ENCODE data around the gene AP1S2. TPM values are rescaled to one million over a fixed set of nuclear protein-coding genes. Genes with fewer than 3 reads are reported as not detected.

Gene AP1S2
- total RNA-seq (2022; extraction: Qiagen RNA extraction; ENCODE audit: low read depth): 13.9 to 21.6 TPM (median 20.7 TPM) in 5 replicates

DNA sequence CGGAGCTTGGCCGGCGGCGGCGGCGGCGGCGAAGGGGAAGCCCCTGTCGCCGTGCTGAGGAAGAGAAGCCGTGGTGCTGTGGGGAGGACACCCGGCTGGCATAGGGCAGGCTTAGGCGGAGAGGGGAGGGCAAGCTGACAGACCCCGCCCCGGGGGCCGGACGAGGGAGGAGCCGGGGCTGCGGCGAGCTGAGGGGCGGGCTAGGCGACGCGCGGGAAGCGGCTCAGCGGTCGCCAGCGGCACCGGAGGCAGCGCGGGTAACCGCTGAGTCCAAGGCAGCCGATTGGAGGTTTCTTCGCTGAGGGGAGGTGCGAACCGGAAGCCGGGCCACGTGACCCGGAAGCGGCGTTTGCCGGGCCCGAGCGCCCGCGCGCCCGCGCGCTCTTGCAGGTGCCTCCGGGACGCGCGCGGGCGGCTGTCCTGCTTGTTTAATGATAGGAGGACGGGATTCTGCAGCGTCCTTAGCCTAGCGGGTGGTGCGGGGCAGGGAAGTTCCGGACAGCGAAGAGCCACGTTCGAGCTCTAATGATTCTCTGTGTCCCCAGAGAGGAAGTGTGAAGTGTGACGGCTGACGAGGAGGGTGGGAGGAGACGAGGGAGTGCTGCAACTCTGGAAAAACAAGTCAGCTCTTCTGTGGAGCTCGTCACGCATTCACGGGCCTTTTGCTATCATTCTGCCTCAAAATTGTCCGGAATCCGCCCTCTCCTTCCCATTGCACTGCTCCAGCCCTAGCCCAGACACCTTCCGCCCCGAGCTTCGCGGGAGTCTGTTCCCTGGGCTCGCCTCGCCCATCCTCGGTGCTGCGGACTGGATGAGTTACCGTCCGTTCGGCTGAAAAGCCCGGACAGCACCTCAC lies at the start of gene AP1S2:
Gene AP1S2, minus strand, starts transcription at position 102 of the 856 bp plus-strand sequence. CDS start 2,289 bp downstream, outside the sequence.

DNA sequence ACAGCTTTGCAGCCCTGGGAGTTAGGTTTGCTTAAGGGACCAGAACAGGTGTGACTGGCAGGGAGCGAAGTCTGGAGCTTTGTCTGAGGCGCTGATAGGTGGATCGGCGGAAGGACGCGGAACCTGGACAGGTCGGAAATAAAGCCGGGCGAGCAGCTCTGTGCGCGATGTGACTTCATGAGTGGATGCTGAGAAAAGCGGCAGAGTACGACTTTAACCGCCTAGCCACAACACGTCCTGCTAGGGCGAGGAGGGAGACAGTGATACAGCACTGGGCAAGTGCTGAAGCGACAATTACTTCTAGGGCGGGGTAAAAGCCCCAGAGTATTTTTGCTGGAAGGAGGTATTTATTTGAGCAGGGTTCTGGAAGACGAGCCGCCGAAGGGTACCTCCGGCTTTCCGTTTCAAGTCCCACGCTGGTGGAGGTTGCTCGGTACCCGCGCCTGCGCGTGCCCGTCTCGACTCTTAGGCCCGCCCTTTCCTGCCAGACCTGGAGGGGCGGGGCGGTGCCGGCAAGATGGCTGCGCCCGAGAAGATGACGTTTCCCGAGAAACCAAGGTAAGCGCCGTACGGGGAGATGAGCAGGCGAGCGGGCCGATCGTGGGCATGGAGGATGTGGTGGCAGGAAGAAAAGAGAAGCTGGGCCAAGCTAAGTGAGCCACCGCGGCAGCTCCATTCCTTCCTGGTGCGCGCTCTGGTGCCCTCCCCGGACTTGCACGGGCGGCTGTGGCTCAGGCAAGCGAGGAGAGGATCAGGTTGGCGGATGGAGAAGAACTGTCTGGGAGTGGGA lies 64.4 kb downstream of the AP1S2 start, which contains the start of gene ZRSR2:
Gene ZRSR2, plus strand, starts transcription at position 506 of the 790 bp plus-strand sequence. Its CDS starts 12 bp downstream, at position 518.

Other genes with a start within 250 kb of the AP1S2 start
- 0.39 to 0.97 TPM (median 0.66 TPM) in 5 replicates for gene CLTRN, start 190.0 kb downstream of the AP1S2 start, total RNA-seq (2022; extraction: Qiagen RNA extraction; ENCODE audit: low read depth)
- 1.6 to 3.2 TPM (median 2.1 TPM) in 5 replicates for gene CA5B, start 116.5 kb downstream of the AP1S2 start, total RNA-seq (2022; extraction: Qiagen RNA extraction; ENCODE audit: low read depth)
- gene ZRSR2, start 64.3 kb downstream of the AP1S2 start, total RNA-seq (2022; extraction: Qiagen RNA extraction; ENCODE audit: low read depth): 9.2 to 18.7 TPM (median 10.7 TPM) in 5 replicates